ENCODE data around the gene MYB.
"Not testable (repeated sequence)": the region's sequence is repeated elsewhere in the genome, so short reads cannot be mapped to it uniquely, and the experiment has no call there.

The MYB gene

DNA sequence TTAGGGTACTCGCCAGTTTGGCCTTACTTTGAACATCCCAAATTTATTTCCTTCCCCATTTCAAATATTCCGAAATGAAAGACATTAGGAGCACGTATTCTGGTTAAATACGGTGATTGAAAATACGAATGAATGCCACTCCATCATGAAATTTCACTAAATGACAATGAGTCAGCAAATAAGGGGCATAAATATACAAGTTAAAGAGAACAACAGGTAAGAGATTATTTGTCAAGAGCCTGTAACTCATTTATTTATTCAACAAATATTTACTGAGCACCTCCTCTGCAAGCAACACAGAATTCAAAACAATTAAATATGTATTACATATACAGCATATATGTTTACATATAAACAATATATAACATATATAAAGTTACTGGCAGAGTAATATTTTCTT is 44.8 kb downstream of the MYB start:
- no peak for DNase-seq

DNA sequence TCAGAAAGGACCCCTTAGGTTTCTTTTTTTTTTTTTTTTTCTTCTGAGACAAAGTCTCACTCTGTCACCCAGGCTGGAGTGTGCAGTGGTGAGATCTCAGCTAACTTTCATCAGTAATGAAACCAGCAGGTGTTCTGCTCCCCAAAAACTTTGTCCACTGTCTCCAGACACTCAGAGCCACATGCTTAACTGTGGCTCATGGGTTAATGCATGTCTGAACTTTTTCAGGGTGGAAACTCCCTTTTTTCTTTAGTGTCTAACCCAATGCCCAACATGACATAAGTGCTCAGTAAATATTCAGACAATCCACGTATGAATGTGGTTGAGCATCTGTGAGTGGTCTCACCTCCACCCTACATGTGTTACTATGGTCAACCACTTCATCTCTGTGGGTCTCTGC is 45.4 kb downstream of the MYB start:
- DNase-seq, result no peak

DNA sequence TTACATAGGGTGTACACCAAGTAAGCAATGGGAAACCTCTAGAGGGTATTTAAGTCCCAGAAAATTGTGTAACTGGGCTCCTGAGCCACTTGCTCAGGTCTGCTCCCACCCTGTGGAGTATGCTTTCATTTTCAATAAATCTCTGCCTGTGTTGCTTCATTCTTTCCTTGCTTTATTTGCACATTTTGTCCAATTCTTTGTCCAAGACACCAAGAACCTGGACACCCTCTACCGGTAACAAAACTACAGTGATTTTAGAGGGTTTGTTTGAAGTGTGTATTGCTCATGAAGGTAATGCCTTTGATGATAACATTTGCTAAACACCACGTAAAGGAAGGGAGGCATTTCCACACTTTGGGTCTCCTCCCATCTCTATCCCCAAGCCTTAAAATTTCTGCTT is 46.2 kb downstream of the MYB start:
- no peak for DNase-seq

DNA sequence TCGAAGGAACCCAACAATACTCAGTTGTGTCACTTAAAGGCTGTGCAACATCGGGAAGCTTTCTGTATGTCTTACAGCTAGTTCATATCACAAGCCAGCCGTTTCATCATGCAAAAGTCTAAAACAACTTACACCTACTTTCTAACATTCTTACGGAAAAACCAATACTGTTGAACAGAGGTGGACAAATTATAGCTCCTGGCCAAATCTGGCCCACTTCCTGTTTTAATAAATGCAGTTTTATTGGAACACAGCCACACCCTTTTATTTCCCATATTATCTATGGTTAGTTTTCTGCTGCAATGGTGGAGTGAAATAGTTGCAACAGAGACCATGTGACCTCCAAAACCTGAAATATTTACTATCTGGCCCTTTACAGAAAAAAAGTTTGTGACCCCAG is 46.6 kb downstream of the MYB start:
- no peak for DNase-seq

DNA sequence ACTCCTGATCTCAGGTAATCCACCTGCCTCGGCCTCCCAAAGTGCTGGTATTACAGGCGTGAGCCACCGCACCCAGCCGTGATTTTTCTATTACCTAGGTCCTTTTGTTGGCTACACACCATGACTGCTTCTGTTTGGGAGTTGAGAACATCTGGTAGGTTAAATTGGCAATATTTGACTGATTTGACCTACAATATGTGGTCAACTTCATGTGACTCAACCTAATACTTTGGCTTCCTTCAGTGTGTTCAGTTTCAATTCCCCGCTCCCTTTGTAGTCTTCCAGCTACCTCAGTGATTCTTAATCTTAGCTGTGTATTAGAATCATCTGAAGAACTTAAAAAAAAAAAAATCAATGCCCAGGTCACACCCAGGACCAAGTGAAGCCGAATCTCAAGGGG is 47.4 kb downstream of the MYB start:
- DNase-seq, result no peak

DNA sequence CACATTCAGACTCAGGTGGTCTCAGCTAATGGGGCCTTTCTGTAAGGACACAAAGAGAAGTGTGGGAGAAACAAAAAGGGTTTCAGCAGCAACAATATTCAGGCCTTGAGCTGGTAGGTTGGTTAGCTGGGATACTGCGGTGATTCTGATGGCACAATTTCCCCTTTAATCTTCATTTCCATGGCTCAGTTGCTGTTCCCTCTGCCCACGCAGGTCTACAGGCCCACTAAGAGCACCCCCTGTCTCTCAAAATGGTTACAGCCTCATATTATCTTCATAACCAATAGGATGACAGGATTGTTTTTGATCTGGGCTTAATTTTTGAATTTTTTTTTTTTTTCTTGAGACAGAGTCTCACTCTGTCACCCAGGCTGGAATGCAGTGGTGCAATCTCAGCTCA is 48.9 kb downstream of the MYB start:
- DNase-seq, result no peak

DNA sequence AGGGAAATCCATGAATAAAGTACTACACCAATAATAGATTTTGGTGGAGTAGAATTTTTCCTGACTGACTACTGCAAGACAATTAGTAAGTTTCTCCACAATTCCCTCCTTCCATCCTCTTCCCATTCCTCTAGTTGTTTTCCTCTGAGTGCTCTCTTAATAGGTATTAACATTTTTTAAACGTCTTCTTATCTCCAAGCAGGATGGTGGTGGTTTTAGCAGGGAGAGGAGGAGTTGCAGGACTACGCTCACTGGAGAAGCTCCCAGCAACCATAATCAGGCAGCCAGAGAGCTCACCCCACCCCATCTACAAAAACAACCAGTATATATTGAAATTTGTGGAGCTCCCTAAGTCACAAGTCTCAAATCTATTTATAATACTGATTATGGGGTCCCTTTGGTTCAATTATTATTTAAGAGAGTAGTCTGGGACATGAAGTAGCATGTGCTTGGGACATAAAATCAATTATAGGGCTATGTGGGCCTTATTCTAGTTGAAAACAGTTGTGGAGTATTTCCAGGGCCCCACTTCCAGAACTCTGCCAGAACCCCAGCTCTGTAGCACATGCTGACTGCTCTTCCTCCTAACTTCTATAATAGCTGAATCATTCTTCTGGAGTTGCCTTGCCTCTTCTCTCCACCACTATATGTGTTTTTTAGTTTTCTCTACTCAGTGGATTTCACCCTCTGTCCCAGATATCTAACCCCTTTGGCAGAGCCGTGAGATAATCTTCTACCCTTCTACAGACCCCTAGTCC is 49.8 kb downstream of the MYB start:
- no peak for DNase-seq

DNA sequence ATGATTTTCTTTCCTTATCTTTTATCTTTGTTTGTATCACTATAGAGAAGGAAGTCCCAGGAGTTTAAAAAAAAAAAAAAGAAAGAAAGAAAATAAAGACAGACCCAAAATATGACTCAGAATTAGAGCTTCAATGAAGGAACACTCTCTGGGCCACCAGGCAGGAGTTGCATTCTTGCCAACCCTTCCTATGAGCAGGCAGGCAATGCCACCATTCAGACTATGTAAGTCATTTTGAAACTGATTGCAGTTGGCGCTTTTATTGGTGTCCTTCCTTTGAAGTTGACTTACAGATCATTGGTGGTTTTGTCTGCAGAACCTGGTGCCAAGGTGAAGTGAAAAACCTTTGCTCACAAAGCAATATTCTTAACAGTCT is 50.3 kb downstream of the MYB start:
- DNase-seq, result no peak

DNA sequence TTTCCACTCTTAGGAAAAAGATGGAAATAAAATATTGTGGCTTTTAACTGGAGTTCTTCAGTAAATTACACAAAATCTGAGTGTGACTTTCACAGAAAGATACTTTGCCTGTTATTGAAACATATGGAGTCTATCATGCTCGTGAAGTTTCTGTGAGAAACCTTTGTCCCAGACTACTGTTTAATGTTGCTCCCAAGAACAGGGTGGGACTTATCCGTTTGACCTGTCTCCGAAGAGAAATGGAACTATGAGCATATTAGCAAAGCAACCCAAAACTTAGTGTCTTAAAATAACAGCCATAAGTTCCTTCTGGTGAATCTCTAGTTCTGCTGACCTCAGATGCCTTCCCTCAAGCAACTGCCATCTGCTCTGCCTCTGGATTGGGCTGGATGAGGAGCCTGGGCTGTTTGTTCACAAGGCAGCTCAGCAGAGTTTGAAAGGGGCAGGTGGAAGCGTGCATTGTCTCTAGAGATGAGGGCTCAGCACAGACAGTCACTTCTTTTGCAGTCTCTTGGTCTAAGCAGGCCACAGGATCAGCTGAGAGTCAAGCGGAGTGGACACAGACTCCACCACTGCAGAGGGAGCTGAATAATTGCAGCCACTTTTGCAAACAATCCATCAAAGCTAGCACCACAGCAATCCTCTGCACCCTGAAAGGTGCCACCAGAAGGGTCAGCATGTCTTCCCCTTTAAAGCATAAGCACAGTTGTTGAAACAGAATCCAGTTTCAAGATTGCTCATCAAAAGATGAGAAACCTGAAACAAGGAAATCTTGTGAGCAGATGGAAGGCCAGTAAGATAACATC is 52.8 kb downstream of the MYB start:
- DNase-seq, result no peak

DNA sequence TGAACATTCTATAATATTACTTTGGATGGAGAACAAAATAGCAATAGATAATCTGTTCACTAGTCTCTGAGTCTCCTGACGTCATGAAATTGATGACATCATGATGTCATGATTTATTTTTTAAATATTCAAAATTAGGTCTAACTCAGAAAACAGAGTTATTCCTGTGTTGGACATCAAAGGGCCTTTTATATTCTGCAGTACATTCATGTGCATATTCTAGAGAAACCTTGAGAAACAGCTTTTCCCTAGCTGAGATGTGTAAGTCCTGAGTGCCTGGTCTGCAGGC is 53.3 kb downstream of the MYB start:
- no peak for DNase-seq

DNA sequence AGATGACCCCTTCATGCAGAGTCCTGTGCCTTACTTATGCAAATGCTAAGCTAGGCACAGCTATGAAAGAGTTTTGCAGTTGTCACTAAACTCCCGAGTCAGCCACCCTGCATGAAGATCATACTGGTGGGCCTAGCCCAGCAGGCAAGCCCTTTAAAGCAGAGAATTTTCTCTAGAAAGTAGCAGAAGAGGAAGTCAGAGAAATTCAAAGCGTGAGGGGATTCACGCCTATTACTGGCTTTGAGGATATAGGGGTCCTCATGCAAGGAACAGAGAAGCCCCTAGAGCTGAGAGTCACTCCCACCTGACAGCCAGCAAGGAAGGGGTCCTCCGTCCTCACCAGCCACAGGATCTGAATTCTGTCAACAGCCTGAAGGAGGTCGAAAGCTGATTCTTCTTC is 54.6 kb downstream of the MYB start:
- DNase-seq, result no peak

DNA sequence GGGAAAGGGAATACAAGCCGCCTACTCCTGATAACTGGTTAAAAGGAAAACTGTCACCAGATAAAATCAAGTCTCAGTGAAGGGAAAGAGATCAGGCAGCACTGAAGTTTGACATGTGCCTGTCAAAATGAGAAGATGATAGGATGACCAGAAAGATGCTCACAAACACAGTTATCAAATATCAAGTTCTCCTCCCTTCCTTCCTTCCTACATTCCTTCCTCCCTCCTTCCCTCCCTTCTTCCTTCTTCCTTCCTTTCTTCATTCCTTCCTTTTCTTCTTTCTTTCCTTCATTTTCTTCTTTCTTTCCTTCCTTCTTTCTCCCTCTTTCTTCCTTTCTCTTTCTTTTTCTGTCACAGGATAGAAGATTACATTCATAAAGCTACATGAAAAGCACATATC is 55.2 kb downstream of the MYB start:
- no peak for DNase-seq

DNA sequence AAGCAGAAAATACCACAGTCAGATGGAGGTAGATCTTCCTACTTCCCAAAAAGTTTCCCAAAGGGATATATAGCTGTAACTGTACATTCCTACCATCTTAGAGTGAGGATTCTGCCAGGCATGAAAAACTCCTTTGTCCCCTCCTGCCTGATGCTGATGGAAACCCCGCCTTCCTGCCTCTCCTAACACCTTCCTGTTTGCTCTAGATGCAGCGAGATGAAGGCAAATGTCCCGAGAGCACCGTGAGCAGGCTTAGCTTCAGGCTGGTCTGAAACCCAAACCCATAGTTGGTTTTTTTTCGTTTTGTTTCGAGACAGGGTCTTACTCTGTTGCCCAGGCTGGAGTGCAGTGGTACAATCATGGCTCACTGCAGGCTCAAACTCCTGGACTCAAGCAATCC is 55.6 kb downstream of the MYB start:
- no peak for DNase-seq

DNA sequence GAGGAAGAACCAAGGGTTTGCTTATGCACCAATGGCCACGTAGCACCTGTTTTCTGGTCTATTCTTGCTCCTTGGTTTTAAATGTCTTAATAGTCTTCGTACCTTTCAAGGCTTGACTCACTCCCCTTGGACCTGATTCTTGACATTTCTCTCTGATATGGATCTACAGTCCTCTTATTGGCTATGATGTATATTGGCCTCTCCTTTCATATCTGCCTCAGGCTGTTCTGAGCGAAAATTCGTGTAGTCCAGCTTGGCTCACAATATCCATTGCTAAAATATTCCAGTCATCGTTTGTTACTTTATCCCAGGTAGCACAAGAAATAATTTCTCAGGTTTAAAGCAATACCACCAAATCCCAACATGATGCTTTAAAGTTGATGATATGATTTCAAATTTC is 59.6 kb downstream of the MYB start:
- DNase-seq, result no peak

DNA sequence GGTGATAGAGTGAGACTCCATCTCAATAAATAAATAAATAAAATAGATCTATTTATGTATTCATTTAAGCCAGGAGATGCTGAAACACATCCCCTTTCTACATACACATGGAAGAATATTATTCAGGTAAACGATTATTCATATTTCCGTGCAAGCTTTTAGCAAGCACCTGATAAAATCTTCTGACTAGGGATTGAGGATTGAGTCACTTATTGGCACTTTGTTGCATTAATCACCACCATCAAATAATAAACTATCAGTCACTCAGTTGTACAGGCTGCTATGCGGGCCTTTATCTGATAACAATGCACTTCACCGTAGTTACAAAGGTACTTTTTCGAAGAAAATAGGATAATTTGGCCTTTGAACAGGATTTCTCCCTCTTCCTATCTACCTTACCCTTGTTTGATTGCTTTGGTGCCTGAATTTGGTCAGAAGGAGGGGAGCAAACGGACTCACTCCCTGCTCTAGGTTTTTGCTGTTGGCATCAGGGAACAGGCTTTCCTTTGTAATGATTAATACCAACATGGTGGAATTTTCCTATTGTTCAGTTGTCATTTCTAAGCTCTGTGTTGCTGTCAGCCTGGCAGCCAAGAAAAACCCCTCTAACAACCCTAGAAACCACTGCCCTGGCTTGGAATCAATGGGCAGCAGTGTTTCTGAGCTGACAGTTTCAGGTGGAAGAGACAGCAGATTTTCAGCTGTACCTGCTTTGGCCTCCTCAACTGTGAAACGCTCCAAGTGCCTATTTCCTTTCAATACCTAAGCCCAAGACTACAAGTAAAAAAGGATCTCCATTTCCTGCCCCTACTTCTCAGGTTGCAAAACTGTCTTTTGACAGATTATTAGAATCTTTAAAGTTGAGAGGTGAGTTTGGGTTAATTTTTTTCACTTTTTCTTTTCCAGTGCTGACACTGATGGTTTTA is 63.0 kb downstream of the MYB start:
- DNase-seq, result no peak

DNA sequence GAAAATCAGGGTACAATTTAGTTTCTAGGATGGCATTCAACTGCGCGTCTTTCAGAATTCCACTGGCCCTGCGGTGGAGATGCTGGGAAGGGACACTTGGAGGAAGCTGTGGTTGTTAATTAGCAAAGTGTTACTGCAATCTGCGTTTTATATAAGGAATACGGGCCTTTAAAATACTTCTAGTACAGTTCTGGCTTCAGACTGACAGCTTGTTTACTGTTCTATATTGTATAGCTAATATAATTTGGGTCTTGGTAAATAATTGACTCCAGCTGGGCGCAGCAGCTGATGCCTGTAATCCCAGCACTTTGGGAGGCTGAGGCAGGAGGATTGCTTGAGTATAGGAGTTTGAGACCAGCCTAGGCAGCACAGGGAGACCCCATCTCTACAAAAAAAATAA is 63.7 kb downstream of the MYB start:
- no peak for DNase-seq

DNA sequence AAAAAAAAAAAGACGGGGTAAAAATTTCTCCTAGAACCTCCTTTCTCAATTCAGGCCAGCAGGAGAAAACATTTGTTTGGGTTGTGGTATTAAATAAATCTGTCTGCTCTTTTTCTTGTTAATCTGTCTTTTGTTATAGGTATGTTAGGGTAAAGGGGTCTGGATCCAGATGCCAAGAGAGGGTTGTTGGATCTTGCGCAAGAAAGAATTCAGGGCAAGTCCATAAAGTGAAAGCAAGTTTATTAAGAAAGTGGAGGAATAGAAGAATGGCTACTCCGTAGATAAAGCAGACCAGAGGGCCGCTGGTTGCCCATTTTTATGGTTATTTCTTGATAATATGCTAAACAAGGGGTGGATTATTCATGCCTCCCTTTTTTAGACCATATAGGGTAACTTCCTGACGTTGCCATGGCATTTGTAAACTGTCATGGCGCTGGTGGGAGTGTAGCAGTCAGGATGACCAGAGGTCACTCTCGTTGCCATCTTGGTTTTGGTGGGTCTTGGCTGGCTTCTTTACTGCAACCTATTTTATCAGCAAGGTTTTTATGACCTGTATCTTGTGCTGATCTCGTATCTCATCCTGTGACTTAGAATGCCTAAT is 65.4 kb downstream of the MYB start:
- not testable (repeated sequence) for DNase-seq

DNA sequence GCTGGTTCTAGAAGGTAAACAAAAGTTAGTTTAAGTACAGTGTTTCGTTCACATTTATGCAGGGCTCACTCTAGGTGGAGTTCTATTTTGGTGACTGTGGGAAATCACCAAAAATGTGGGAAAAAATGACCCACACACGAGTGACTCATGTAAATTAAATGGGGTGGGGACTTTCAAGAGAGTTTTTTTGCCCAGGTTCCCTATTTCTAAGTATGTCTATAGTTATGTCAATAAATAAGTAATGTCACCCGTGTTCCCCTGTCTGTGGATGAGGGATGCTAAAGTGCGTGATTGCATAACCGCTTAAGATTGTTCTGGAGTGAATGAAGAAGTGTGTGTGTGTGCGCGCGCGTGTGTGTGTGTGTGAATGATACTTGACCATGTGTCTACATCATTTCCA is 69.1 kb downstream of the MYB start:
- DNase-seq, result no peak

DNA sequence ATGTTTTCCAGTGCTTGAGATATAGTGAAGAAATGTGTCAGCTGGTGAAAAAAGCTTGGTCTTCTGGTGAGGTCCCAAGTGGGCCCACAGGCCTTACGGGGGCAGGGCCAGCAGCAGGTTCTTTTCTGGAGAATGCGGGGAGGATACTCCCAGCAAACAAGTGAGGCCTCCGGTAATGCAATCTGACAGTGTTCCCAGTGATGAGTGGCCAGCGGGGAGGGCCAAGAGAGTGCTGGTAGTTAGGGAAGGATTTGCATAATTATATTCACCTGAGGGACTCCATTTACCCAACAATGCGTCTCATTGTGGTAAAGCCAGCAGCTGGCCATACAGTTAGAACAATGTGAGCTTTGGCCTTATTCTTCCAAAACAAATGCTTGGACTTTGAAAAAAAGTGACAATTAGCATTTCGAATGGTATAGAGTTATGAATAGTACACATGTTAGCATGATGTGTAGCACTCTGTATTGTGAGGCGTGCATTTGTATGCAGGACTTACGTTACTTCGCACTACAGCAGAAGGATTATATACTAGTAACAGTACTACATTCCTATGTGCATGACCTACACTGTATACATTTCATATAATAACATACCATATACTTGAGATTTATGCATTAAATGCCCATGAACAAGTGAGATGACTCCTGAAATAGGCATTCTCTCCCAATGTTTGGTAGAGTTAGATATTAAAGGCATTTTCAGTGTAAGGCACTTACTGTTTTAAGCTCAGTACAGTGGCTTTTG is 69.8 kb downstream of the MYB start:
- no peak for DNase-seq

DNA sequence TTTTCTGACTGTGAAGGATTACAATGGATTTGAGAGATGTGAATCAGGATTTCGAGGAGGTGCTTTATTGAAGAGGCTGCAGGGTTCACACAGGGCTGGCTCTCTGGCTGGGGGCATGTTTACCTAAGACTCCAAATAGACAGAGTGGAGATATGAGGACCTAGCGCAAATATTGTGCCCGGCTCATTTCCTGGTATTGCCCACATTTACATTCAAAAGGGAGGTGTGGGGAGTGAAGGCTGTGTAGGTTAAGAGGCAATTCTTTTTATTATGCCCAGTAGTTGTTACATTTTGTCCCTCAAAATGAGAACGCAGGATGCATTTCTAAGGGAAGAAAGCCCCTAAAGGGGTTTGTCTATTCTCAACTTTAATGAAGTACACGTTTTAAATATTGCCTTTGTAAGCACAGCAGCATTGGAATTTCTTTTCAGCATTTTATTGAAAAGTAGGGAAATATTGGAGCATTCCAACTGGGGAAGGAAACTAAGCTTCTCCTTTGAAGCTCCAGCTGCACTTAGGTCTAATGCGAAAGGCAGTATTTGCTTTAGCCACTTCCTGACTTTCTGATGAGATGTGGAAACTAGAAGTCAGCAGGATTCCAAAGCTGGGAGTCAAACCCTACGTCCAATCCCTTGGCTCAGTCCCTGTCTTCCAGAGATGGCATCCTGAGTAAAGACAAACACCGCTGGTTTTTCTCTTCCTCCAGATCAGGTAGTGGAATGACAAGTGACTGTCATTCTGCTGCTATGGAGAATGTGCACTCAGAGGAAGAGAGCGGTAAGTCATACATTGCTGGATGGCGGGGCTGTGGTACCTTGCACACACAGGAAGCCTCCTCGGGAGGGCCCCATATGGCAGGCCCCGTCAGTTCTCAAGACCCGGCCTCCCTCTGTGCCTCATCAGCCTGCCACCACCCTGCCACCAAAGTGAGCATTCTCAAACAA is 70.7 kb downstream of the MYB start:
- no peak for DNase-seq

DNA sequence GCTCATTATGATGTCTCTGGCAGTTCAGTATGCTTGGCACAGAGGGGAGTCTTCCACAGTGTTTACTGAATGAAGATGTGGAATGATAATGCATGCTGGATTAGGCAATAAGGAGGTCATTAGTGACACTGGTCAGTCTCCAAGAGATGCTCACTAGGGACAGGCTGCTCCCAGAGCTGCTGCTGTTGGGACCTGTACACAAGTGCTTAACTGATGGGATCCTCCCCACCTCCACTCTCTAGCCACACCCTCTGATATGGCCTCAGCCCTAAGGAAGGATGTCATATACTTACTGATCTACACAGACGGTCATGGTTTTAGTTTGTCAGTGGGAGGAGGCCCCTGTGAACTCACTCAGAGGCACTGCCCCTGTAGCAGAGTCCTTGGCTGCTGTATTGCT is 73.4 kb downstream of the MYB start:
- no peak for DNase-seq

DNA sequence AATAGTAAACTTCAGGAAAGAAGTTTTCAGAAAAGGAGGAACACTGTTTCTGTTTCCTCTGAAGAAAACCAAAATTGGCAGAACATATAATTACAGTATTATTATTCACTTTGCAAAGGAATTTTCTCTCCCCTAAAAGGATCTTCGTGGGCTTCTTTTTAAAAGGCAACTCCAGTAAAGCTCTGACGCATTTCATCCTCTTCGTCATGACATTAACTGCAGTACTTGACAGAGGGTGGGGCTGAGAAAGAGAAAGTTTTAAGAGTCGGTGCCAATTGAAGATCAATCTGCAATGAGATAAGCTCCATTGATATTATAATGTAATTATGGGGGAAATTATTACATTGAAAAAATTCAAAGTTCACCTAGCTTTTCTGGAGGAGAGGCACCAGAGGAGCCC is 75.8 kb downstream of the MYB start:
- no peak for DNase-seq

Measured in CD4-positive, alpha-beta T cell treated with Interleukin-10 for 1 hour (primary cell).